Adrenal gland (tissue), 5 donors: ENCODE measurements around the gene SMAD4.

Source experiments
- POLR2A ChIP-seq, 2 donors: fragments of 450-650 bp; IDR thresholded peaks; one replicate each; pipeline ENCODE4 v1.6.1; 2017; ENCODE audit warnings: antibody characterized with exemption in 2 of 2, mild to moderate bottlenecking in 2 of 2, moderate library complexity in 1 of 2
- TF ChIP-seq, protein P1 (sequence below), 6 experiments: fragments of 450-650 bp in 4 of 6; fragments of 200-600 bp in 2 of 6; sonication (generic) in 1 of 6; IDR thresholded peaks; 1 replicate in 5 of 6; 2 replicates in 1 of 6; pipeline versions ENCODE4 v1.5.1 to v1.8.0; 2016 to 2021; ENCODE audit warnings: antibody characterized with exemption in 6 of 6, mild to moderate bottlenecking in 2 of 6, moderate library complexity in 1 of 6
- donor health status: DM: no; HTN: no; CAD: no.

DNA sequence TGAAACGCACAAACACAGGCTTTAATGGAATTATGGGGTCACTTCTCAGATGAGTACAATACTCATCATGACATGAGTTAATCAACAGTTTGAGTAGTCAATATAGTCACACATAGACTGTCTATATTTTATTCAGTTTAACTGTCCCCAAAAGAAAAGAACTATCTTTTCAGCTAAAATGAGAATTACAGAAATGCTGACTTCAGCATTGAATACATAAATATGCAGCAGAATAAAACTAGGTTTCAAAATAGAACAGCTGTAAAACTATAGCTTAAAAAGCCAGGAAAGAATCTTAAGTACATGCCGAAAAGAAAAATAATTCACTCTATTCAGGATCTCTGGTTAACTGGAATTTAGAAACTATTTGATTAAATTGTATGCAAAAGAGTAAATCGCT lies 30.0 kb downstream of the SMAD4 start:
- TF ChIP-seq, protein P1, sequence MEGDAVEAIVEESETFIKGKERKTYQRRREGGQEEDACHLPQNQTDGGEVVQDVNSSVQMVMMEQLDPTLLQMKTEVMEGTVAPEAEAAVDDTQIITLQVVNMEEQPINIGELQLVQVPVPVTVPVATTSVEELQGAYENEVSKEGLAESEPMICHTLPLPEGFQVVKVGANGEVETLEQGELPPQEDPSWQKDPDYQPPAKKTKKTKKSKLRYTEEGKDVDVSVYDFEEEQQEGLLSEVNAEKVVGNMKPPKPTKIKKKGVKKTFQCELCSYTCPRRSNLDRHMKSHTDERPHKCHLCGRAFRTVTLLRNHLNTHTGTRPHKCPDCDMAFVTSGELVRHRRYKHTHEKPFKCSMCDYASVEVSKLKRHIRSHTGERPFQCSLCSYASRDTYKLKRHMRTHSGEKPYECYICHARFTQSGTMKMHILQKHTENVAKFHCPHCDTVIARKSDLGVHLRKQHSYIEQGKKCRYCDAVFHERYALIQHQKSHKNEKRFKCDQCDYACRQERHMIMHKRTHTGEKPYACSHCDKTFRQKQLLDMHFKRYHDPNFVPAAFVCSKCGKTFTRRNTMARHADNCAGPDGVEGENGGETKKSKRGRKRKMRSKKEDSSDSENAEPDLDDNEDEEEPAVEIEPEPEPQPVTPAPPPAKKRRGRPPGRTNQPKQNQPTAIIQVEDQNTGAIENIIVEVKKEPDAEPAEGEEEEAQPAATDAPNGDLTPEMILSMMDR (IDR thresholded peaks at IDR 0.05), result no peak
- no peak for TF ChIP-seq POLR2A (IDR thresholded peaks at IDR 0.05)
